Fibroblast of pulmonary artery (primary cell): Measurements from ENCODE around the gene PEAR1.
A peak's percentile ranks its signal among the peaks of the same experiment; 100 is the strongest.

Experiments
- DNase-seq: peaks from one replicate; pipeline ENCODE4 v3.0.0-alpha.2; 2010; ENCODE audit warnings: low read depth
- H3K4me3 ChIP-seq: replicated peaks from 2 replicates; pipeline ENCODE4 v1.5.1; 2011; ENCODE audit warnings: low read depth, mild to moderate bottlenecking, control low read depth, low read length, moderate library complexity
- TF ChIP-seq, protein P1 (sequence below): IDR thresholded peaks from 2 replicates; pipeline ENCODE4 v1.5.1; 2011; ENCODE audit warnings: mild to moderate bottlenecking, control low read depth, low read length, inconsistent platforms; ENCODE audit errors: missing control alignments

PEAR1 gene

DNA sequence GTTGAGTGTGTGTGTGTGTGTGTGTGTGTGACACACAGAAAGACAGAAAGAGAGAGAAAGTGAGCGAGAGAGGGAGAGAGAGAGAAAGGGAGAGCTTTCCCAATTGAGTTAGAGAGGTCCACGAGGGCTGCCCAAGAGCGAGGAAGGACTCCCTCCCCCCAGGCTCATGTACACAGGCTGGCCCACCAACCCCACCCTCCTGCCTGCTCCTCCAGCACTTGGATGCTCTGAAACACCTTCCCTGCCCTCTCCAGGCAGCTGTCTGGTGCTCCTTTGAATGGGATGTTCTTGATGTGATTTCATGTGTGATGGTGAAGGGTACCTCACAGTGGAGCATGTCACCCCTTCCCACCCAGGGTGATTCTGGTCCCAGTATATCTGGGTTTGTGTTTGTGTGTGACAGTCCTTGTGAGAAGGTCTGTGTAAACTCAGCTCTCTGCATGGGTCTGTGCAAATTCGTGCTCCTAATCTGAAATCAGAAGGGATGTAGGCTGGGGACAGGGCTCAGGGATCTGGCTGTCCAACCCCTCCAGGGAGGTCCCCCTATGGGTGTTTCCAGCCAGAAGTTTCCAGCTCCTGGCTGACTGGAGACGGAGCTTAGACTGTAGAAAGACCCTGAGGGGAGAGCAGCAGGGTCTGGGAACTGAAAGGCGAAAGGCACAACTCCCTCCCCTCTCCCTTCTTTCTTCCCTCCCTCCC lies 6.8 kb upstream of the PEAR1 start:
- H3K4me3 ChIP-seq, result no peak overlapping the region
- no peak for DNase-seq
- TF ChIP-seq, protein P1, sequence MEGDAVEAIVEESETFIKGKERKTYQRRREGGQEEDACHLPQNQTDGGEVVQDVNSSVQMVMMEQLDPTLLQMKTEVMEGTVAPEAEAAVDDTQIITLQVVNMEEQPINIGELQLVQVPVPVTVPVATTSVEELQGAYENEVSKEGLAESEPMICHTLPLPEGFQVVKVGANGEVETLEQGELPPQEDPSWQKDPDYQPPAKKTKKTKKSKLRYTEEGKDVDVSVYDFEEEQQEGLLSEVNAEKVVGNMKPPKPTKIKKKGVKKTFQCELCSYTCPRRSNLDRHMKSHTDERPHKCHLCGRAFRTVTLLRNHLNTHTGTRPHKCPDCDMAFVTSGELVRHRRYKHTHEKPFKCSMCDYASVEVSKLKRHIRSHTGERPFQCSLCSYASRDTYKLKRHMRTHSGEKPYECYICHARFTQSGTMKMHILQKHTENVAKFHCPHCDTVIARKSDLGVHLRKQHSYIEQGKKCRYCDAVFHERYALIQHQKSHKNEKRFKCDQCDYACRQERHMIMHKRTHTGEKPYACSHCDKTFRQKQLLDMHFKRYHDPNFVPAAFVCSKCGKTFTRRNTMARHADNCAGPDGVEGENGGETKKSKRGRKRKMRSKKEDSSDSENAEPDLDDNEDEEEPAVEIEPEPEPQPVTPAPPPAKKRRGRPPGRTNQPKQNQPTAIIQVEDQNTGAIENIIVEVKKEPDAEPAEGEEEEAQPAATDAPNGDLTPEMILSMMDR, result no peak

DNA sequence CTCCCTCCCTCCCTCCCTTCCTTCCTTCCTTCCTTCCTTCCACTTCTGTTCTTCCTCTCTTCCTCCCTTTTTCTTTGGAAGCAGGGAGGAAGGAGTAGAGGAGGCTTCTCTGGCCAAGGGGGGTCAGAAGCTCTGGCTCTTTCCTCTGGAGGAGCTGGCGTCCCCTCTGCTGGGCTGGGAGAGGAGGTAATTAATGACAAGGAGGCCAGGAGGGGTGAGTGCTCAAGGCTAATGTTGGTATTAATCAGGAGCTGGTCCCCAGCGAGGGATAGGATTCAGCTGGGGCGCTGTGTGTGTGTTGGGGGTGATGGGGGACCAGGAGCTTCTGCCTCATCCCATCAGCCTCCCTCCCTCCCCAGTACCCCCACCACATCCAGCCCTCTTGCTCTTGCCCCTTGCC lies 6.2 kb upstream of the PEAR1 start:
- DNase-seq, result no peak
- TF ChIP-seq, protein P1, result no peak
- no peak overlapping the region for H3K4me3 ChIP-seq

DNA sequence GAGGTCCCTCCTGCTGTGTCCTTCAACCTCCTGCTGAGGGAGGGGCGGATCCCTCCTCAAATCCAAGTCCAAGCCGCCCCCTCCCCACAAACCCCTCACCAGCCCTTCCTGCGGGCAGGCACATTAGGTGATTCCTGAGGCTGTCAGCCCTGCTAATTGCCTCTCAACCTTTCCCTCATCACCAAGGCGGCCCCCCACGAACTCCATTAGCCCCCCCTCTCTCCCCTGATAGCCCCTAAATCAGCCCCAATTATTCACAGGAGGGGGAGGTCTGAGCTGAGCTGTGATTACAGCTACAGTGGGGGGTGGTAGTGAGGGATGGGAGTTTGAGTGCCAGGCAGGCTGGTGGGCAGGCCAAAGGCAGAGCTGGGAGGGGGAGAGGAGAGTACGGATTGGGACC lies 5.8 kb upstream of the PEAR1 start:
- H3K4me3 ChIP-seq, result no peak overlapping the region
- TF ChIP-seq, protein P1, result no peak
- no peak for DNase-seq

DNA sequence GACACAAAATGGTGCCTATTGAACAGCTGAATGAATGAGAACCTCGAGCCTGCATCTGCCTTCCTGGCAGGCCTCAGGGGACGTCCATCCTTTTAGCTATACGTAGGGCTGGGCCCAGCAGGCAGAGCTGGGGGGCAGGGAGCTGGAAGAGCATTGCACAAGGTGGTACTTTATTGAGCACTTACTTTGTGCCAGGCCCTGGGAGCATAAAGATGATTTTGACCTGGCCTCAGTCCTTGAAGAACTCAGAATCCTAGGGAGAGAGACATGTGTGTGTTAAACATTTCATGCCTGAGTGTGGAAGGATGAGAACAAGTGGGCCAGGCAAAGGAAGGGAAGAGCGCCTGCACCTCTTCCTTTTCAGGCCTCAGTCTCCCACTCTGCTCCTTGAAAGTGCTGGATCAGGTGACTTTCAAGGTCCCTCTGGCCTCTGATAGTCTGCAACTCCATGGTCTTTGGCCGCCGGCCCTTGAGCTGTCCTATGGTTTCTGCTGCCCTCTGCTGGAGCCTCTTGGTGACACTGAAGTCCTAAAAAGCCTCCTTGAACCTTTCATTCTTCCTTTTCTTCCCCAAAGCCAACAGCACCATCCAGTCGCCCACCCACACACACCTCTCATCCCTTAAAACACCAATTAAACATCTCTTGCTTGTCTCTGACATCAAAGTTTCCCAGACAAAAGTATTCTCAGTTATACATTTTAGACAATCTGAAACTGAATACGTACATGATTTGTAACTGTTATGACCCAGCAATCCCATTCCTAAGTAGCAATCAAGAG lies 3.5 kb upstream of the PEAR1 start:
- TF ChIP-seq, protein P1, result peak; percentile 90
- H3K4me3 ChIP-seq, result no peak overlapping the region
- DNase-seq, result peak; percentile 86

DNA sequence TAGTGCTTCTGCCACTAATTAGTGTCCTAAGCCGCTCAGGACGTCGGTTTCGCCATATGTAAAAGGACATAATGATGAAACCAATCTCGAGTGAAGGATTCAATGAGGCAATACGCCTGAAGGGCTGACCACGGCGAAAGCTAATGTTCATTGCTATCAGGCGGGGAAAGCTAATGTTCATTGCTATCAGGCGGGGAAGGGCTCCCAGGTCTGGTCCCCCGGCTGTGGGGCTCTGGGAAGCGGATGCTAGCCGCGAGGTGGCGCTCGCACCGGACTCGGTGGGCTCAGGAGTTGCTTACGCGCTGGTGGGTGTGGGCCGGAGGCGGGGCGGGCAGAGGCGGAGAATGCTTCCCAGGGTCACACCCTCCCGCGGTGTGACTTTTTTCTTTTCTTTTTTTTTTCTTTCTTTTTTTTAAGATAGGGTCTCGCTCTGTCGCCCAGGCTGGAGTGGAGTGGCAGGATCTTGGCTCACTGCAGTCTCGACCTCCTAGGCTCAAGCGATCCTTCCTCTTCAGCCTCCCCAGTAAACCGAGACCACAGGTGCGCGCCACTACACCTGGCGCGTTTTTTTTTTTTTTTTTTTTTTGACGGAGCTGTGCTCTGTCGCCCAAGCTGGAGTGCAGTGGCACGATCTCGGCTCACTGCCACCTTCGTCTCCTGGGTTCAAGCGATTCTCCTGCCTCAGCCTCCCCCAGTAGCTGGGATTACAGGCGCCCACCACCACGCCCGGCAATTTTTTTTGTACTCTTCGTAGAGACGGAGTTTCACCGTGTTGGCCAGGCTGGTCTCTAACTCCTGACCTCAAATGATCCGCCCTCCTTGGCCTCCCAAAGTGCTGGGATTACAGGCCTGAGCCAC lies 1.1 kb upstream of the PEAR1 start:
- DNase-seq, result peak; percentile 92
- TF ChIP-seq, protein P1, result peak; percentile 80
- peak overlapping the region; percentile 38 for H3K4me3 ChIP-seq

DNA sequence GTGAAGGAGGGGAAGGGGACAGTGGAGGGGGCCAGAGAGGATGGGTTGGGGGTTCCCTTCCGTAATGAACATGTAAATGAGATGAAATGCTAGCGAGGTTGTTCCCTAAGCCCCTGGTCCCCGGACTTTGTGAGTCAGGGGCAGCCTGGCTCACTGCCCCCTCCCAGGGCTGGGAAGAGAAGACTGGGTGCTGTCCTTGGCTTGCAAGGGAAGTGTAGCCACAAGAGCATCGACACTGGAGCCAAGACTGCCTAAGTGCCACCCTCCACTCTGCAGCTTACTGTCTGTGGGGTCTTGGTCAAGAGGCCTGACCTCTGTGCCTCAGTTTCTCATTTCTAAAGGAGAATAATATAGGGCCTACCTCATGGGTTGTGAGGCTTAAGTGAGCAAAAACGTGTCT lies 483 bp downstream of the PEAR1 start:
- peak overlapping the region; percentile 63 for H3K4me3 ChIP-seq
- DNase-seq, result no peak
- TF ChIP-seq, protein P1, result no peak
